Large intestine (tissue), 3 donors: ENCODE measurements around the gene ADAD1. TPM values are rescaled to one million over a fixed set of nuclear protein-coding genes. Genes with fewer than 3 reads are reported as not detected.
"Not testable (repeated sequence)": the region's sequence is repeated elsewhere in the genome, so short reads cannot be mapped to it uniquely, and the experiment has no call there.

Experiments used
- DNase-seq, 2 donors: peaks; one replicate each; pipeline versions ENCODE4 v3.0.0 to v3.0.0-alpha.2; 2013
- H3K27ac ChIP-seq: one replicate; pipeline ENCODE4 v1.5.1; 2013; ENCODE audit warnings: low read length
- H3K27me3 ChIP-seq: 2 replicates; pipeline ENCODE4 v1.6.1; 2013; ENCODE audit warnings: low read length; ENCODE audit not compliant: control insufficient read depth, insufficient read depth
- H3K36me3 ChIP-seq: 2 replicates; pipeline ENCODE4 v1.6.1; 2013; ENCODE audit warnings: low read length; ENCODE audit not compliant: control insufficient read depth, insufficient read depth
- H3K4me1 ChIP-seq: one replicate; pipeline ENCODE4 v1.6.1; 2013; ENCODE audit warnings: low read length; ENCODE audit not compliant: control insufficient read depth, insufficient read depth
- H3K4me3 ChIP-seq: one replicate; pipeline ENCODE4 v1.5.1; 2013; ENCODE audit warnings: low read length
- H3K9me3 ChIP-seq: one replicate; pipeline ENCODE4 v1.6.1; 2013; ENCODE audit warnings: mild to moderate bottlenecking, low read depth, low read length, moderate library complexity; ENCODE audit not compliant: control insufficient read depth
- WGBS: methylation state at CpG from one replicate; pipeline ENCODE4 v1.1.5; 2013; ENCODE audit warnings: low lambda C conversion rate; ENCODE audit not compliant: insufficient coverage; 5-methylcytosine and 5-hydroxymethylcytosine counted together
- polyA plus RNA-seq: library from polyadenylated mRNA; unstranded; fragments of 120-200 nt; gene quantifications from one replicate; pipeline ENCODE4 v1.2.1, GENCODE V29; 2013

Gene ADAD1
- polyA plus RNA-seq, 1 donor: not detected

- no CpG with 5 or more reads among the region's 3 CpGs for WGBS
- H3K9me3 ChIP-seq, H3K4me1 ChIP-seq: not testable (repeated sequence)
Observed at GRCh38 chr4:122368786-122369185, 10.0 kb upstream of the ADAD1 start.

GRCh38 chr4:122377352-122377751 lies 1.5 kb upstream of the ADAD1 start:
- Histone ChIP-seq H3K36me3 (no peaks in the 10 kb centered on the region), H3K27ac (no peak overlapping the region), H3K9me3 (peaks cover 6% of the 10 kb centered on the region), H3K4me1 (no peaks in the 10 kb centered on the region), H3K4me3 (no peak overlapping the region), H3K27me3 (no peaks in the 10 kb centered on the region)
- WGBS: 100% methylated on average over 1 of the region's 1 CpG
- no peak for DNase-seq

More at GRCh38 chr4:122368786-122369185, 10.0 kb upstream of the ADAD1 start:
- not testable (repeated sequence) for DNase-seq, H3K27ac ChIP-seq, H3K4me3 ChIP-seq, H3K27me3 ChIP-seq, H3K36me3 ChIP-seq

GRCh38 chr4:122379239-122379638 lies 428 bp downstream of the ADAD1 start:
- WGBS: 94% methylated on average over 7 of the region's 44 CpGs
- Histone ChIP-seq H3K27ac (no peak overlapping the region), H3K27me3 (no peaks in the 10 kb centered on the region), H3K9me3 (peaks cover 6% of the 10 kb centered on the region), H3K36me3 (no peaks in the 10 kb centered on the region), H3K4me3 (no peak overlapping the region), H3K4me1 (no peaks in the 10 kb centered on the region)
- DNase-seq: no peak

DNA sequence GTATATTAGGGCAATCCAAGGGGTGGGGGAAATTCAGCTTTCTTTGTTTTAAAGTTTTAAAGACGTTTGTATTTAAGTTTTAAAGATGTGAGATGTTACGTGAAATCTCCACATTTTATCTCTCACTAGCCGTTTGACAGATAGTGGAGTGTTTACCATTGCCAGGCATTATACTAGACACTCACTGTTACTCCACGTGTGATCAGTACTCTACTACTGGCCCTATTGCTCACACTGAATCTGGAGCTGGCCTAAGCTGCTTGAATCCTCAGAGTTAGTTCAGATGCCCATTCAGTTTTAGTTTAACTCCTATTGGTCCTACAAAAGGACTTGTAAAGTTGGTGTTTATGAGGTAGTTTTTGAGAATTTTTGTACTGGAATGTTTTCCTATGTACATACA lies 4.5 kb downstream of the ADAD1 start:
- no peak for DNase-seq
- Histone ChIP-seq H3K4me1 (no peaks in the 10 kb centered on the region), H3K36me3 (no peaks in the 10 kb centered on the region), H3K27me3 (no peaks in the 10 kb centered on the region), H3K4me3 (no peak overlapping the region), H3K9me3 (peaks cover 6% of the 10 kb centered on the region), H3K27ac (no peak overlapping the region)
- no CpG with 5 or more reads among the region's 4 CpGs for WGBS

DNA sequence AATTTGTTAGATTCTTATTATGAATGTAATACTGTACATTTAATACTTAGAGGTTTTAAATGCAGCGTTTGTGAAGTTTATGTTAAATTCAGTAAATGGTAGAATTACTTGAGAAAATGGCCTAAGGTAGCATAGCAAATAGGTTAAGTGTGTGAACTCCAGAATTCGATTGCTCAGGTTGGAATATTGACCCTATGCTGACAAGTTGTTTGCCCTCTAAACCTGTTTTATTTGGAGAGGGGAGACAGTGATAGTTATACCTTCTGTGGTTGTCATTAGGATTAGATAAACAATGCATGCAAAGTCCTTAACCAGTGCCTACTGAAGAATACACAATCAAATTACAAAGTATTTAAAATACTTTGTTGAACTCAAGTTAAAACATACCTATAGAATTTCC lies 5.4 kb downstream of the ADAD1 start:
- Histone ChIP-seq H3K4me3 (no peak overlapping the region), H3K27me3 (no peaks in the 10 kb centered on the region), H3K4me1 (no peaks in the 10 kb centered on the region), H3K36me3 (no peaks in the 10 kb centered on the region), H3K9me3 (peaks cover 3% of the 10 kb centered on the region), H3K27ac (no peak overlapping the region)
- DNase-seq: no peak
- 22% methylated on average over 1 of the region's 2 CpGs for WGBS

DNA sequence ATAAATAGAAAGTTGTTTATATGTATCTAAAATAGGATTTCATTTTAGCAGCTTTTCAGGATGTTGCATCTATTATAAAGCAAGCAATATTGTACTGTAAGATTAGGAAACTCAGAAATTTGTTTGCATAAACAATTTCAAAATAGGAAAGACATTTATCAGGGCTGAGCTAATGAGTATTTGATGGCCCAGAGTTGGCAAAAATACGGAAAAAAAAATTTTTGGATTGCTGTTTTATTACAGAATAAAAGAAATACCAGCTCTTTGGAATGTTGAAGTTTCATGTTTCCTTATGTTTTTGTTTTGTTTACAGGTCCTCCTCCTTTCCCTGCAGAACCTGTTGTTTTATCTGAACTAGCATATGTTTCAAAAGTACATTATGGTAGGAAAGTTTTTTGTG lies 14.5 kb downstream of the ADAD1 start:
- H3K4me1 ChIP-seq: no peaks in the 10 kb centered on the region
- no peaks in the 10 kb centered on the region for H3K36me3 ChIP-seq
- no peaks in the 10 kb centered on the region for H3K9me3 ChIP-seq
- no peak for DNase-seq
- no peak overlapping the region for H3K27ac ChIP-seq
- no peak overlapping the region for H3K4me3 ChIP-seq
- H3K27me3 ChIP-seq: no peaks in the 10 kb centered on the region
- WGBS: 67% methylated on average over 1 of the region's 1 CpG

DNA sequence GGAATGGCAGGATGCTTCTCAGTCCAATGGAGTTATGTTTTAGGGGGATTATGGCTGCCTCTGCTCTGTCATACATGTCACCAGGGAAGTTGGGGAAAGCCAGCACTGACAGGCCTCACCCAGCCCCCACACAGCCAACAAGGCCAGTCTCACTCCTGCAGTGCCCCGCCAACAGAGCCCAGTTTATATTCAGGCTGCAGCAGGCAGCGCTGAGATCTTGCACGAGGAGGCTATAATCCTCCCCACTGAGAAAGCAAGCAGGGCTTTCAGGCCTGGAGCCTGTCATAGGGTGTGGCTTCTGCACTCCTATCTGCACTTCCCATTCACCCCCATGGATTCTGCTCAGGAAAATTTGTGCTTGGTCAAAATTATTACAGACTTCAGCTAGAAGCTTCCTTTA lies 25.1 kb downstream of the ADAD1 start:
- Histone ChIP-seq H3K4me1 (no peaks in the 10 kb centered on the region), H3K27me3 (no peaks in the 10 kb centered on the region), H3K36me3 (no peaks in the 10 kb centered on the region), H3K4me3 (no peak overlapping the region), H3K9me3 (no peaks in the 10 kb centered on the region), H3K27ac (no peak overlapping the region)
- no CpG with 5 or more reads among the region's 3 CpGs for WGBS
- no peak for DNase-seq

DNA sequence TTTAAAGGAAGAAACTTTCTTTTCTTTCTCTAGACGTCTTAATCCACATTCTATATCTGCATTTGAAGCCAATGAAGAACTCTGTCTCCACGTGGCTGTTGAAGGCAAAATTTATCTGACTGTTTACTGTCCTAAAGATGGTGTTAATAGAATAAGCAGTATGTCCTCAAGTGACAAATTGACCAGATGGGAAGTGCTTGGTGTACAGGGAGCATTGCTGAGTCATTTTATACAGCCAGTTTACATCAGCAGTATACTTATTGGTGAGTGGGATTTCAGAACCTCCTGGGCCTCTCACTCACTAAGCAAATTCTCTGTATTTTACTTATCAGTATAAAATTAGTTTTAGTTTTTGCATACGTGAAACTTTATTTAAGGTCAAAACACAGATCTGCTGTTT lies 33.7 kb downstream of the ADAD1 start:
- Histone ChIP-seq H3K27ac (no peak overlapping the region), H3K36me3 (no peaks in the 10 kb centered on the region), H3K4me1 (no peaks in the 10 kb centered on the region), H3K9me3 (no peaks in the 10 kb centered on the region), H3K4me3 (no peak overlapping the region), H3K27me3 (no peaks in the 10 kb centered on the region)
- 100% methylated on average over 1 of the region's 3 CpGs for WGBS
- no peak for DNase-seq

- no peaks in the 10 kb centered on the region for H3K4me1 ChIP-seq
- no peak overlapping the region for H3K27ac ChIP-seq
- no peaks in the 10 kb centered on the region for H3K27me3 ChIP-seq
- H3K9me3 ChIP-seq: no peaks in the 10 kb centered on the region
- no peak for DNase-seq
- no peak overlapping the region for H3K4me3 ChIP-seq
- no peaks in the 10 kb centered on the region for H3K36me3 ChIP-seq
Observed at GRCh38 chr4:122423246-122423645, 44.4 kb downstream of the ADAD1 start.

GRCh38 chr4:122431351-122431750 lies 52.5 kb downstream of the ADAD1 start:
- Histone ChIP-seq H3K27me3 (no peaks in the 10 kb centered on the region), H3K4me3 (no peak overlapping the region), H3K4me1 (no peaks in the 10 kb centered on the region), H3K27ac (no peak overlapping the region), H3K9me3 (no peaks in the 10 kb centered on the region), H3K36me3 (no peaks in the 10 kb centered on the region)
- WGBS: 40% methylated on average over 1 of the region's 5 CpGs
- no peak for DNase-seq

GRCh38 chr4:122434285-122434684 lies 55.5 kb downstream of the ADAD1 start:
- DNase-seq: no peak
- Histone ChIP-seq H3K36me3 (no peaks in the 10 kb centered on the region), H3K9me3 (no peaks in the 10 kb centered on the region), H3K27ac (no peak overlapping the region), H3K4me3 (no peak overlapping the region), H3K27me3 (no peaks in the 10 kb centered on the region), H3K4me1 (no peaks in the 10 kb centered on the region)
- WGBS: 68% methylated on average over 3 of the region's 3 CpGs
